Liver (tissue), 3 donors: ENCODE data around the gene ZNF366.

Source experiments
- ATF3 ChIP-seq: IDR thresholded peaks from 2 replicates; pipeline ENCODE4 v1.6.1; 2016; ENCODE audit warnings: antibody characterized with exemption
- CTCF ChIP-seq: fragments of 150-350 bp; IDR thresholded peaks from 2 replicates; pipeline ENCODE4 v1.5.1; 2017; ENCODE audit warnings: improper control_type of control experiment, low read depth, low read length; ENCODE audit not compliant: missing input control
- GABPA ChIP-seq, 2 donors: IDR thresholded peaks in 1 of 2; conservative IDR thresholded peaks in 1 of 2; 2 replicates each; pipeline ENCODE4 v1.6.1; 2016; ENCODE audit warnings: antibody characterized with exemption in 2 of 2, mild to moderate bottlenecking in 1 of 2, moderate library complexity in 1 of 2
- JUND ChIP-seq, 2 donors: IDR thresholded peaks; 2 replicates each; pipeline ENCODE4 v1.6.1; 2016; ENCODE audit warnings: antibody characterized with exemption in 2 of 2
- RAD21 ChIP-seq, 2 donors: IDR thresholded peaks; 2 replicates each; pipeline ENCODE4 v1.6.1; 2016; ENCODE audit warnings: antibody characterized with exemption in 2 of 2, mild to moderate bottlenecking in 2 of 2
- REST ChIP-seq: IDR thresholded peaks from 2 replicates; pipeline ENCODE4 v1.6.1; 2016; ENCODE audit warnings: antibody characterized with exemption, mild to moderate bottlenecking
- SP1 ChIP-seq: IDR thresholded peaks from 2 replicates; pipeline ENCODE4 v1.6.1; 2018; ENCODE audit warnings: antibody characterized with exemption, mild to moderate bottlenecking
- YY1 ChIP-seq: IDR thresholded peaks from 2 replicates; pipeline ENCODE4 v1.6.1; 2016; ENCODE audit warnings: antibody characterized with exemption, mild to moderate bottlenecking
- ZBTB33 ChIP-seq: IDR thresholded peaks from 2 replicates; pipeline ENCODE4 v1.6.1; 2016; ENCODE audit warnings: antibody characterized with exemption
- donor health status: healthy.
- donor health status: healthy.

DNA sequence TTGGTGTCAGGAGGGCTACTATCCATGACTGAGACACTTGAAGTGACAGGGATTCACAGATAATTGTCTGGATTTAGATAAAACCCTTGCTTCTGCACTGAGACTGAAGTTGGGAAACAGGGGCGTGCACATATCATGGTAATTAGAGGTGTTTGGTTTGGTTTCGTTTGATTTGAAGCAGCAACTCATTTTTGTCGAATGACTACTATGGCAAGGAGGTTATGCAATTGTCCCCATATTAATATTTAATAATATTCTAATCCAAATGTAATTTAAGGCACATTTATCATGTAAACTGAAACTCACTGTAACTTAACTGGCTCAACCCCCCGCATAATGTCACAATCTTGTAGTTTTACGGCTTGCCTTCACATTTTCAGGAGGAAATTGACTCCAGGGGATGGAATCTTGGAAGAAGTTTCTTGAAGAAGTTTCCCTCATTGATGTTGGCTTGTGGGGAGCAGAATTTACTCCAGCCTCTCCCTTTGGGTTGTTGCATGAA, 12.5 kb downstream of the ZNF366 start:
- no peak for TF ChIP-seq CTCF
- no peak for TF ChIP-seq REST
- TF ChIP-seq YY1: no peak
- TF ChIP-seq ZBTB33: no peak
- no peak for TF ChIP-seq JUND (IDR thresholded peaks at IDR 0.05)
- no peak for TF ChIP-seq GABPA (IDR thresholded peaks at IDR 0.05 in 1 of 2, conservative IDR thresholded peaks at IDR 0.05 in 1 of 2)
- TF ChIP-seq RAD21 (IDR thresholded peaks at IDR 0.05): no peak
- TF ChIP-seq ATF3: no peak
- TF ChIP-seq SP1: no peak
